GM12892 (cell line): ENCODE data around the gene GPR35.
A peak's percentile ranks its signal among the peaks of the same experiment; 100 is the strongest.

Experiments used
- DNase-seq: peaks from one replicate; pipeline ENCODE4 v3.0.0; 2011; ENCODE audit not compliant: insufficient read length
- FAIRE-seq: peaks from 2 replicates; lab custom pipeline; 2011; peaks lifted over from hg19 to GRCh38; lab: Jason Lieb, UNC
- POLR2A ChIP-seq: IDR thresholded peaks from 2 replicates; pipeline ENCODE4 v1.6.1; 2011; ENCODE audit warnings: low read depth, low read length, control low read depth
- POLR2AphosphoS5 ChIP-seq: IDR thresholded peaks from 2 replicates; pipeline ENCODE4 v1.6.1; 2011; ENCODE audit warnings: low read depth, low read length, control low read depth
- TAF1 ChIP-seq: IDR thresholded peaks from 2 replicates; pipeline ENCODE4 v1.6.1; 2011; ENCODE audit warnings: low read depth, mild to moderate bottlenecking, control low read depth, low read length, borderline replicate concordance

The GPR35 gene

GRCh38 chr2:240638512-240639160 lies 13.4 kb downstream of the GPR35 start:
- no peak for TF ChIP-seq TAF1
- no peak for TF ChIP-seq POLR2AphosphoS5
- no peak for TF ChIP-seq POLR2A
- DNase-seq (peak; percentile 19), FAIRE-seq (no peak)

- TF ChIP-seq TAF1: no peak
- no peak for TF ChIP-seq POLR2A
- TF ChIP-seq POLR2AphosphoS5: no peak
- DNase-seq (no peak), FAIRE-seq (no peak)
These were observed 14.3 kb downstream of the GPR35 start for GRCh38 chr2:240639566-240639965.

- FAIRE-seq (no peak), DNase-seq (peak; percentile 13)
- TF ChIP-seq POLR2AphosphoS5: no peak
- no peak for TF ChIP-seq POLR2A
- TF ChIP-seq TAF1: no peak
These were observed 15.7 kb downstream of the GPR35 start for GRCh38 chr2:240640939-240641338.

GRCh38 chr2:240642061-240642805 lies 17.0 kb downstream of the GPR35 start:
- DNase-seq: peak; percentile 17
- FAIRE-seq: no peak
- TF ChIP-seq POLR2A (no peak), POLR2AphosphoS5 (no peak), TAF1 (no peak)

- DNase-seq: peak; percentile 16
- no peak for FAIRE-seq
- TF ChIP-seq TAF1 (no peak), POLR2A (no peak), POLR2AphosphoS5 (no peak)
These were observed 17.5 kb downstream of the GPR35 start for GRCh38 chr2:240642806-240643092.

GRCh38 chr2:240643093-240643810 lies 18.0 kb downstream of the GPR35 start:
- DNase-seq (peak; percentile 17), FAIRE-seq (no peak)
- TF ChIP-seq POLR2AphosphoS5: no peak
- no peak for TF ChIP-seq POLR2A
- no peak for TF ChIP-seq TAF1

- no peak for DNase-seq
- no peak for TF ChIP-seq TAF1
- no peak for TF ChIP-seq POLR2A
- no peak for TF ChIP-seq POLR2AphosphoS5
- FAIRE-seq: no peak
These were observed 18.5 kb downstream of the GPR35 start for GRCh38 chr2:240643811-240644150.

- FAIRE-seq (no peak), DNase-seq (peak; percentile 13)
- TF ChIP-seq TAF1: no peak
- TF ChIP-seq POLR2A: no peak
- TF ChIP-seq POLR2AphosphoS5: no peak
These were observed 18.9 kb downstream of the GPR35 start for GRCh38 chr2:240644171-240644651.

GRCh38 chr2:240644859-240645301 lies 19.6 kb downstream of the GPR35 start:
- FAIRE-seq: no peak
- DNase-seq: peak; percentile 17
- TF ChIP-seq POLR2A (no peak), POLR2AphosphoS5 (no peak), TAF1 (no peak)

GRCh38 chr2:240645346-240645745 lies 20.1 kb downstream of the GPR35 start:
- TF ChIP-seq TAF1 (no peak), POLR2A (no peak), POLR2AphosphoS5 (no peak)
- peak; percentile 23 for DNase-seq
- FAIRE-seq: no peak

GRCh38 chr2:240645801-240646175 lies 20.5 kb downstream of the GPR35 start:
- TF ChIP-seq POLR2AphosphoS5 (no peak), TAF1 (no peak), POLR2A (no peak)
- no peak for FAIRE-seq
- no peak for DNase-seq

GRCh38 chr2:240646176-240646899 lies 21.1 kb downstream of the GPR35 start:
- TF ChIP-seq TAF1 (no peak), POLR2A (no peak), POLR2AphosphoS5 (no peak)
- no peak for FAIRE-seq
- DNase-seq: peak; percentile 12
